Hepatocyte (in vitro differentiated cells): ENCODE measurements around the gene KANK2.

ENCODE experiments used
- EZH2 ChIP-seq: fragments of 200-600 bp; sonication (generic); IDR thresholded peaks from 2 replicates; pipeline ENCODE4 v1.6.1; 2016; ENCODE audit warnings: antibody characterized with exemption, mild to moderate bottlenecking, borderline replicate concordance
- EZH2phosphoT487 ChIP-seq: fragments of 200-600 bp; sonication (generic); IDR thresholded peaks from one replicate; pipeline ENCODE4 v1.6.1; 2018; ENCODE audit warnings: antibody characterized with exemption, mild to moderate bottlenecking, low read depth, moderate library complexity; ENCODE audit not compliant: unreplicated experiment, severe bottlenecking
- TF ChIP-seq, protein P1 (sequence below): fragments of 200-600 bp; sonication (generic); IDR thresholded peaks from 2 replicates; pipeline ENCODE4 v1.5.1; 2016; ENCODE audit warnings: antibody characterized with exemption, mild to moderate bottlenecking; ENCODE audit not compliant: poor library complexity

DNA sequence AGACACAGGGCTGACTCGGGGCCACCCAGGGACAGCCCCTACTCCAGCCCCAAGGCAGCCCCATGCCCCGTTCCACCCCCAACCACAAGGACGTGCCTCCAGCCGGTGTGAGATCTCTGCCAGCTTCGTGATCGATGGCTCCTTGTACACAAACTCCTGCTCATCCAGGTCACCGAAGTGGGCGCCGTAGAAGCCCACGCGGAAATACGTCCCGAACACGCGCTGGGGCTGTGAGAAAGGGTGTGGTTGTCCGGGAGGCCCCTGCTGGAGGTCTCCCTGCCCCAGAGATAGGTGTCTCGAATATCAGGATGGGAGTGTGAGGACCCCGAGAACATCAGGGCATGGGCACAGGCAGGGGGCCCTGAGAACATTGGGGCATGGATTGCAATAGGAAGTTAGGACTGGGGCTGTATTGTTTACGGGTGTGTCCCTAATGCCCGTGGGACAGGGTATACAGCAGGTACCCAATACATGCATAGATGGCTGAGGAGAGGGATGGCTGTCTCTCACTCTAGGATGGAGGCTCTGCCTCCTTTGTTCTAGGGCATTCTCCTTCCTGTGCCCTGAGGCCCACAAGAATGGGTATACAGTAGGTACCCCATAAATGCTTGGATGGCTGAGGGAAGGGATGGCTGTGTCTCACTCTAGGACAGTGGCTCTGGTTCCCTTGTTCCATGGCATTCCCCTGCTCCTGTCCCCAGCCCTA, 5.3 kb upstream of the KANK2 start:
- TF ChIP-seq EZH2 (no peak), EZH2phosphoT487 (no peak)
- TF ChIP-seq, protein P1, sequence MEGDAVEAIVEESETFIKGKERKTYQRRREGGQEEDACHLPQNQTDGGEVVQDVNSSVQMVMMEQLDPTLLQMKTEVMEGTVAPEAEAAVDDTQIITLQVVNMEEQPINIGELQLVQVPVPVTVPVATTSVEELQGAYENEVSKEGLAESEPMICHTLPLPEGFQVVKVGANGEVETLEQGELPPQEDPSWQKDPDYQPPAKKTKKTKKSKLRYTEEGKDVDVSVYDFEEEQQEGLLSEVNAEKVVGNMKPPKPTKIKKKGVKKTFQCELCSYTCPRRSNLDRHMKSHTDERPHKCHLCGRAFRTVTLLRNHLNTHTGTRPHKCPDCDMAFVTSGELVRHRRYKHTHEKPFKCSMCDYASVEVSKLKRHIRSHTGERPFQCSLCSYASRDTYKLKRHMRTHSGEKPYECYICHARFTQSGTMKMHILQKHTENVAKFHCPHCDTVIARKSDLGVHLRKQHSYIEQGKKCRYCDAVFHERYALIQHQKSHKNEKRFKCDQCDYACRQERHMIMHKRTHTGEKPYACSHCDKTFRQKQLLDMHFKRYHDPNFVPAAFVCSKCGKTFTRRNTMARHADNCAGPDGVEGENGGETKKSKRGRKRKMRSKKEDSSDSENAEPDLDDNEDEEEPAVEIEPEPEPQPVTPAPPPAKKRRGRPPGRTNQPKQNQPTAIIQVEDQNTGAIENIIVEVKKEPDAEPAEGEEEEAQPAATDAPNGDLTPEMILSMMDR = no peak
